Activated CD4-positive, alpha-beta T cell treated with anti-CD3 and anti-CD28 coated beads for 36 hours (primary cell): Measurements from ENCODE around the gene JARID2. TPM values are rescaled to one million over a fixed set of nuclear protein-coding genes. Genes with fewer than 3 reads are reported as not detected.

Source experiments
- ATAC-seq: fragments of 200-7000 bp; cut with Tn5 transposase; one replicate; pipeline ENCODE4 v1.10.0; 2021; ENCODE audit warnings: mild to moderate bottlenecking, moderate library complexity
- CTCF ChIA-PET: fragments of 350-600 bp; sonication (Branson Sonifier 250); formaldehyde crosslinking; loops from one replicate; lab custom pipeline; 2021; ENCODE audit warnings: antibody characterized with exemption; lab: Charles Lee
- POLR2A ChIA-PET: fragments of 350-600 bp; sonication (Branson Sonifier 250); formaldehyde crosslinking; loops from one replicate; lab custom pipeline; 2021; ENCODE audit warnings: antibody characterized with exemption, inconsistent platforms; lab: Charles Lee
- DNase-seq: peaks from one replicate; pipeline ENCODE4 v3.0.0-alpha.2; 2020
- H3K27ac Mint-ChIP-seq: one replicate; pipeline ENCODE4 v1.8.0; 2021; ENCODE audit warnings: mixed read lengths
- H3K27me3 Mint-ChIP-seq: one replicate; pipeline ENCODE4 v1.8.0; 2021; ENCODE audit warnings: mixed read lengths
- H3K36me3 Mint-ChIP-seq: one replicate; pipeline ENCODE4 v1.8.0; 2021; ENCODE audit warnings: low read depth, mixed read lengths
- H3K4me1 Mint-ChIP-seq: one replicate; pipeline ENCODE4 v1.8.0; 2021; ENCODE audit warnings: mixed read lengths
- H3K4me3 Mint-ChIP-seq: one replicate; pipeline ENCODE4 v1.8.0; 2021; ENCODE audit warnings: mild to moderate bottlenecking, moderate library complexity, mixed read lengths
- H3K9me3 Mint-ChIP-seq: one replicate; pipeline ENCODE4 v1.8.0; 2021; ENCODE audit warnings: low read depth, mixed read lengths
- intact Hi-C, 2 experiments: fragments of 100-400 bp; cut with DNase I in 1 of 2; cut with micrococcal nuclease in 1 of 2; formaldehyde crosslinking; loops; one replicate each; pipeline versions ENCODE4 v1.14.2 to v1.15.1; 2022 to 2024; cut with DNase I, micrococcal nuclease
- total RNA-seq, 2 experiments: library from RNA; stranded (reverse); gene quantifications; one replicate each; pipeline ENCODE4 v1.2.3, GENCODE V29; 2021

Gene JARID2
- total RNA-seq, 2 experiments from 2014 or later: 43.0 to 48.6 TPM

GRCh38 chr6:15401769-15402250 is 155.9 kb downstream of the JARID2 start:
- ATAC-seq (no peak), DNase-seq (no peak)
- H3K9me3 Mint-ChIP-seq: no peaks in the 10 kb centered on the region
- ChIA-PET POLR2A (no interaction called here), CTCF (interaction anchor here (0.6 to 1.7 kb wide), 3 partner anchors 9 to 17 kb away, joined by 3 to 4 read pairs (median 4); no protein-coding TSS in a partner anchor)
- H3K27ac Mint-ChIP-seq: no peak overlapping the region
- peaks cover 4% of the 10 kb centered on the region for H3K36me3 Mint-ChIP-seq
- peaks cover 89% of the 10 kb centered on the region for H3K4me1 Mint-ChIP-seq
- no peaks in the 10 kb centered on the region for H3K27me3 Mint-ChIP-seq
- intact Hi-C loops: no loop called here
- no peak overlapping the region for H3K4me3 Mint-ChIP-seq

DNA sequence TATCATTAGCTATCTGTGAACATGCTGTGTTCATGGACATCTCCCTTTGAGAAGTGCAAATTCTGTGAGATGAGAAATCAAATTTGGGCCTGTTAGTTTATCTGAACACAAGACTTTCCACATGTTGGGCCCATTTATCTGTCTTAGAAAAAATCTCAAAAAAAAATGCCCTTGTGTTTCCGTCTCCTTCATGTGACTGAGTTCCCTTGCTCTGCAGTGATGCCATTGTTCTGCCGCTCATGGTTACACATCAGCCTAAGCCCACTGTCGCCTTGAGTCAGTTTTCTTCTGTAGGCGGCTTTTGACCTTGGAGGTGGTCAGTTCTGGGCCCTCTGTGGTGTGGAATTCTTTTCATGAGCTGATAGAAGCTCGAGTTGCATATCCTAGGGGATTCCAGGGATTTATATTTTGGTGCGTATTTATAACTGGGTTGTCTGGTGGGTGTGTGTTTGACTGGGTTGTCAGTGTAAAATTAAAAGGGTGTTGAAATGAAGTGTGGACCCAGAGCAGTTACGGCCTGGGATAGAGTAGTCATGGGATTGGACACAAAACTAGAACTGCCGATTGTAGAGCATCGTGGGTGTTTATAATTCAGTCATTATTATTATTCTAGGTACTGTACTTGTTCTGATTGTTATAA is 156.7 kb downstream of the JARID2 start:
- ChIA-PET CTCF (interaction anchor here (0.6 to 1.5 kb wide), 2 partner anchors 9 to 187 kb away, joined by 3 to 4 read pairs; no protein-coding TSS in a partner anchor), POLR2A (no interaction called here)
- peaks cover 2% of the 10 kb centered on the region for H3K36me3 Mint-ChIP-seq
- intact Hi-C loops: no loop called here
- no peaks in the 10 kb centered on the region for H3K9me3 Mint-ChIP-seq
- no peaks in the 10 kb centered on the region for H3K27me3 Mint-ChIP-seq
- DNase-seq: no peak
- ATAC-seq: no peak
- H3K4me3 Mint-ChIP-seq: no peak overlapping the region
- H3K4me1 Mint-ChIP-seq: peaks cover 86% of the 10 kb centered on the region
- peak overlapping the region; percentile 58 for H3K27ac Mint-ChIP-seq

DNA sequence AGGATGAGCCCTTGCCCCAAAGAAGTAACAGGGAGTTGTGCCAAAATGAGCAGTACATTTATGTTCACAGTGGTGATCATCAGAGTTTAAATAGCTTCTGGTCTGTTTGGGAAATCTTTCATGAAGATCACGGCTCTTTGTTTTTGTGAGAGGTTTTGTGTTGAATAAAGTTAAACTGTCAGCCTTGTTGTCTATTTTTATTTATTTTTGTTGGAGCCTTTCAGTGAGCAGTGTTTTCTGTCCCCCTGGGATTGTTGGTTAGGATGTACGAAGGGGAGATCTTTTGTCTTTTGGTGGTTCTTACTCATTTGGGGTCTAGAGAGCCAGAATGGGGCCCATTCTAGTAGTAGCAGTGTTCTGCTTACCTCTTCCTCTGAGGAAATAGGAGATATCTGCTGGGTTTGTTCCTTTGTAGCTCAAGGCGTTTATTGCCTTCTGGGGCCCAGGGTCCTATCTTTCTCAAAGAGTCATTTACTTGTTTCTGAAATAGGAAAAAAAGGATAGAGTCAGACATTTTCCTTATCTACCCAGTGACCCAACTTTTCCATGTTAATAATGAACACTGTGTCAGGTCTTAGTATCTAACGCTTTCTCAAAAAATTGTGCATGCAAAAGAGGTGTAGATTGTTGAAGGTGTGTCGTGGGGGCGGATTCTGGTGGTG is 157.4 kb downstream of the JARID2 start:
- intact Hi-C loops: no loop called here
- ChIA-PET POLR2A (interaction anchor here (0.6 to 0.7 kb wide), 3 partner anchors 77 to 1087 kb away, joined by 3 to 4 read pairs (median 4); no protein-coding TSS in a partner anchor), CTCF (interaction anchor here (0.6 kb wide), 1 partner anchor 187 kb away, joined by 3 read pairs; no protein-coding TSS in a partner anchor)
- H3K36me3 Mint-ChIP-seq: peaks cover 1% of the 10 kb centered on the region
- DNase-seq (peak; percentile 35), ATAC-seq (no peak)
- no peak overlapping the region for H3K4me3 Mint-ChIP-seq
- peaks cover 88% of the 10 kb centered on the region for H3K4me1 Mint-ChIP-seq
- no peaks in the 10 kb centered on the region for H3K9me3 Mint-ChIP-seq
- H3K27me3 Mint-ChIP-seq: no peaks in the 10 kb centered on the region
- H3K27ac Mint-ChIP-seq: peak overlapping the region; percentile 58

GRCh38 chr6:15404685-15404980 is 158.8 kb downstream of the JARID2 start:
- Mint-ChIP-seq H3K36me3 (no peaks in the 10 kb centered on the region), H3K9me3 (no peaks in the 10 kb centered on the region)

GRCh38 chr6:15405129-15406068 is 159.5 kb downstream of the JARID2 start:
- no peak overlapping the region for H3K4me3 Mint-ChIP-seq
- intact Hi-C loops: no loop called here
- DNase-seq (no peak), ATAC-seq (no peak)
- ChIA-PET CTCF (interaction anchor here (0.9 to 1.4 kb wide), 4 partner anchors 8 to 88 kb away, joined by 3 to 5 read pairs (median 4); no protein-coding TSS in a partner anchor), POLR2A (interaction anchor here (0.6 to 0.7 kb wide), 3 partner anchors 70 to 152 kb away, joined by 3 to 6 read pairs (median 5); no protein-coding TSS in a partner anchor)
- H3K4me1 Mint-ChIP-seq: peaks cover 86% of the 10 kb centered on the region
- H3K27me3 Mint-ChIP-seq: no peaks in the 10 kb centered on the region
- H3K27ac Mint-ChIP-seq: no peak overlapping the region
- peaks cover 5% of the 10 kb centered on the region for H3K36me3 Mint-ChIP-seq
- H3K9me3 Mint-ChIP-seq: no peaks in the 10 kb centered on the region

More at GRCh38 chr6:15404685-15404980, 158.8 kb downstream of the JARID2 start:
- intact Hi-C loops: no loop called here
- no peak overlapping the region for H3K27ac Mint-ChIP-seq
- CTCF ChIA-PET: interaction anchor here (0.8 to 1.4 kb wide), 4 partner anchors 9 to 115 kb away, joined by 3 to 5 read pairs (median 4); no protein-coding TSS in a partner anchor
- H3K4me1 Mint-ChIP-seq: peaks cover 86% of the 10 kb centered on the region
- H3K27me3 Mint-ChIP-seq: no peaks in the 10 kb centered on the region
- H3K4me3 Mint-ChIP-seq: no peak overlapping the region
- POLR2A ChIA-PET: interaction anchor here (0.6 to 0.7 kb wide), 3 partner anchors 10 to 151 kb away, joined by 3 to 6 read pairs (median 5); no protein-coding TSS in a partner anchor
- no peak for ATAC-seq
- no peak for DNase-seq

DNA sequence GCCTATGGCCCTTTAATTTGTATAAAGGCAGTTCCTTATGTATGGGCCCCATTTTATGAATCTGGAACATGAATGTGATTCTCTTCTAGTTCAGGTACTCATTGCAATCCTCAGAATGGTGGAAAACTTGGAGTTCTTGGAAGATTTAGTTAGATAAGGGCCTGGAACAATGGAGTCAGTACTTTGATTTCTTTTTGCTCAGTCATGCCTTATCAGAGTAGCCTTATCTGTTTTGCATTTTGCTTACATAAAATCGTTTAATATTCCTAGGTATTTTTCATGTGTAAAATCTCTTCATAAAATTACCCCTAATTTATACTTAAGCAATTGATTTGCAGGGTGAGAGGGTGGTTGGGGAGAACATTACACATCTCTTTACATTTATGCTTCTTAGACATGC is 160.6 kb downstream of the JARID2 start:
- Mint-ChIP-seq H3K4me3 (no peak overlapping the region), H3K36me3 (peaks cover 13% of the 10 kb centered on the region), H3K27ac (no peak overlapping the region), H3K9me3 (no peaks in the 10 kb centered on the region), H3K4me1 (peaks cover 87% of the 10 kb centered on the region), H3K27me3 (no peaks in the 10 kb centered on the region)
- ChIA-PET POLR2A (no interaction called here), CTCF (no interaction called here)
- ATAC-seq (no peak), DNase-seq (no peak)
- intact Hi-C loops: no loop called here

GRCh38 chr6:15408008-15408407 is 162.1 kb downstream of the JARID2 start:
- no peak overlapping the region for H3K27ac Mint-ChIP-seq
- peaks cover 25% of the 10 kb centered on the region for H3K36me3 Mint-ChIP-seq
- H3K27me3 Mint-ChIP-seq: no peaks in the 10 kb centered on the region
- H3K9me3 Mint-ChIP-seq: no peaks in the 10 kb centered on the region
- H3K4me1 Mint-ChIP-seq: peaks cover 85% of the 10 kb centered on the region
- ChIA-PET POLR2A (no interaction called here), CTCF (interaction anchor here (1.1 kb wide), 1 partner anchor 33 kb away, joined by 3 read pairs; no protein-coding TSS in a partner anchor)
- H3K4me3 Mint-ChIP-seq: no peak overlapping the region
- ATAC-seq: no peak
- intact Hi-C loops: no loop called here
- no peak for DNase-seq

GRCh38 chr6:15408758-15409157 is 162.9 kb downstream of the JARID2 start:
- Mint-ChIP-seq H3K4me3 (no peak overlapping the region), H3K27me3 (no peaks in the 10 kb centered on the region), H3K4me1 (peaks cover 85% of the 10 kb centered on the region), H3K27ac (peak overlapping the region; percentile 72), H3K9me3 (no peaks in the 10 kb centered on the region), H3K36me3 (peaks cover 33% of the 10 kb centered on the region)
- ChIA-PET CTCF (no interaction called here), POLR2A (no interaction called here)
- intact Hi-C loops: no loop called here
- DNase-seq (no peak), ATAC-seq (peak; percentile 21)

GRCh38 chr6:15409301-15410125 is 163.6 kb downstream of the JARID2 start:
- no peak for DNase-seq
- peak overlapping the region; percentile 72 for H3K27ac Mint-ChIP-seq
- CTCF ChIA-PET: interaction anchor here (0.7 kb wide), 1 partner anchor 88 kb away, joined by 4 read pairs; no protein-coding TSS in a partner anchor
- H3K4me1 Mint-ChIP-seq: peaks cover 84% of the 10 kb centered on the region
- no peaks in the 10 kb centered on the region for H3K9me3 Mint-ChIP-seq
- intact Hi-C loops: no loop called here
- POLR2A ChIA-PET: no interaction called here
- H3K27me3 Mint-ChIP-seq: no peaks in the 10 kb centered on the region
- H3K4me3 Mint-ChIP-seq: no peak overlapping the region
- ATAC-seq: no peak
- peaks cover 40% of the 10 kb centered on the region for H3K36me3 Mint-ChIP-seq

- no peaks in the 10 kb centered on the region for H3K27me3 Mint-ChIP-seq
- peaks cover 45% of the 10 kb centered on the region for H3K36me3 Mint-ChIP-seq
- H3K27ac Mint-ChIP-seq: peak overlapping the region; percentile 7
- no peaks in the 10 kb centered on the region for H3K9me3 Mint-ChIP-seq
- no peak for ATAC-seq
- intact Hi-C loops: no loop called here
- DNase-seq: no peak
- H3K4me1 Mint-ChIP-seq: peaks cover 79% of the 10 kb centered on the region
- H3K4me3 Mint-ChIP-seq: no peak overlapping the region
- CTCF ChIA-PET: interaction anchor here (0.8 to 1.1 kb wide), 2 partner anchors 10 to 56 kb away, joined by 3 to 5 read pairs; no protein-coding TSS in a partner anchor
- POLR2A ChIA-PET: no interaction called here
These were observed 164.2 kb downstream of the JARID2 start for GRCh38 chr6:15410126-15410391.
